Activated CD8-positive, alpha-beta memory T cell treated with anti-CD3 and anti-CD28 coated beads for 24 hours (primary cell): ENCODE results near the gene OR11G2.
"Not testable (repeated sequence)": the region's sequence is repeated elsewhere in the genome, so short reads cannot be mapped to it uniquely, and the experiment has no call there.

ENCODE experiments used
- DNase-seq: peaks from one replicate; pipeline ENCODE4 v3.0.0-alpha.2; 2020

Gene OR11G2

GRCh38 chr14:20190596-20190995 is at the start of gene OR11G2:
OR11G2 (plus strand) TSS chr14:20190896; CDS start chr14:20197438, 6,542 bp downstream.
- DNase-seq: no peak

GRCh38 chr14:20143911-20144310 is 46.8 kb upstream of the OR11G2 start:
- no peak for DNase-seq

- no peak for DNase-seq
Measured at GRCh38 chr14:20144820-20145219, 45.9 kb upstream of the OR11G2 start.

- no peak for DNase-seq
Measured at GRCh38 chr14:20164462-20164861, 26.2 kb upstream of the OR11G2 start.

- no peak for DNase-seq
Measured at GRCh38 chr14:20167091-20167490, 23.6 kb upstream of the OR11G2 start.

DNA sequence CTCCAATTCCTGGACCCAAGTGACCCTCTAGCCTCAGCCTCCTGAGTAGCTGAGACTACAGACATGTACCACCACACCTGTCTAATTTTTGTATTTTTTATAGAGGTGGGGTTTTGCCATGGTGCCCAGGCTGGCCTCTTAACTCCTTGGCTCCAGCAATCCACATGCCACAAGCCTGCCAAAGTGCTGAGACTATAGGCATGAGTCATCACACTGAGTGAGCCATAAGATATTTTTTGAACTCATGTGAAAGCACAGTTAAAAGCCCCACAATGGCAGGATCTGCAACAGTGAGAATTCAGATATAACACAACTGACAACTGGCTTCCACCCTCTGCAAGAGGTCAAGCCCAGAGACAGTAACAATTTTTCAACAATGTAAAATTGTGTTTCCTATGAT is 20.8 kb upstream of the OR11G2 start:
- DNase-seq: not testable (repeated sequence)

- DNase-seq: not testable (repeated sequence)
Measured at GRCh38 chr14:20174205-20174604, 16.5 kb upstream of the OR11G2 start.

DNA sequence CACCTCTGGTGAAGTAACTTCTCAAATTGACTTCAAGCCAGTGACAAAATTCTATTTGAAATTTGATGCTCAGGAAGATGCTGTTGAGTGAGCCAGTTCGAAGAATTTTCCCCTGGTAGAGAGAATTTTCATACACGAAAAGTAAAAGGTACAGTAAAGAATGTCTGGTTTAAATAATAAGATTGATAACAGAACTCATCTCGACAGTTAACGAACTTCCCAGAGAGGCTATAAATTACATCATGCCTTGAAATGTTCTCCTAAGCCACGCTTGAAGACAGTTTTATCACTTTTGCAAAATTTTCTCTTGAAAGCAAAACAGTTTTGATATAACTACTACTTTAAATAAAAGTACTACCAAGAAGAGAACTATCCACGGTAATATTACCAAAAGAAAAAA is 14.4 kb upstream of the OR11G2 start:
- DNase-seq: no peak

DNA sequence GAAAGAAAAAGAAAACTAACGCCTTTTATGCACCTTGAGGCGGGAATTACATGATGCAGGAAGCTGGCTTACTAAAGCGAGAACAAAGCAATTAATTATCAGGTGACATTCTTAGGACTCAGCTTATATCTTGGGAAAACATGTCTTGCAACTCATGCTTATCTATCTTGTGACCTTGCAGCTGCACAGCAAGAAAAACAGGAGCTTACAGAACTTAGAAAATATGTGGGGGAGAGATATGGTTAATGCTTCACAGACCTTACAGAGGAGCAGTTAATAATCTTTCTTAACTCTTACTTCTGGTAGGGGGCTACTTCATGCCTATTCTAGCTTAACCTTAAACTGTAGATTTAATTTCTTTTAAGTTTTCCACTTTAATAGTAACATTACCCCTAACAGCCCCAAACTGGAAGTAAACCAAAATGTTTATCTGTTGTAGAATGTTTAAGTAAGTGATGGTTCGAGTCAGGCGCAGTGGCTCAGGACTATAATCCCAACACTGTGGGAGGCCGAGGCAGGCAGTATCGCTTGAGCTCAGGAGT is 13.2 kb upstream of the OR11G2 start:
- DNase-seq: no peak

GRCh38 chr14:20179218-20179617 is 11.5 kb upstream of the OR11G2 start:
- DNase-seq: no peak

GRCh38 chr14:20179880-20180279 is 10.8 kb upstream of the OR11G2 start:
- no peak for DNase-seq

DNA sequence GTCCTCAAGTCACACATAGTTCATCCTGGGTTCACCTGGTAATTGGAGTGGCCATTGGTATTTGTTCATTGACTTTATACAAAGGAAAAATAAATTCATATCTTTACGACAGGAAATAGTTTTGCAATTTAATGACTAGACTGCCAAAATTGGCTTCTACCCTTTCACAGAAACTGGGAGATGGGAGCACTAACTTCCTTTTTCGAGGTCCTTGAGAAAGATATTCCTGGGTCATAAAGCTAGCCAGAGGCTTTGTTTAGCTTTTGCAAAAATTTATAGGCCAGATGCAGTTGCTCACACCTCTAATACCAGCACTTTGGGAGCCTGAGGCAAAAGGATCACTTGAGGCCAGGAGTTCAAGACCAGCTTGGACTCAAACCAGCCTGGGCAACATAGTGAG is 10.2 kb upstream of the OR11G2 start:
- no peak for DNase-seq

- DNase-seq: no peak
Measured at GRCh38 chr14:20184181-20184580, 6.5 kb upstream of the OR11G2 start.

- no peak for DNase-seq
Measured at GRCh38 chr14:20191396-20191795, 700 bp downstream of the OR11G2 start.

- no peak for DNase-seq
Measured at GRCh38 chr14:20194101-20194500, 3.4 kb downstream of the OR11G2 start.

GRCh38 chr14:20195170-20195569 is 4.5 kb downstream of the OR11G2 start:
- DNase-seq: not testable (repeated sequence)

DNA sequence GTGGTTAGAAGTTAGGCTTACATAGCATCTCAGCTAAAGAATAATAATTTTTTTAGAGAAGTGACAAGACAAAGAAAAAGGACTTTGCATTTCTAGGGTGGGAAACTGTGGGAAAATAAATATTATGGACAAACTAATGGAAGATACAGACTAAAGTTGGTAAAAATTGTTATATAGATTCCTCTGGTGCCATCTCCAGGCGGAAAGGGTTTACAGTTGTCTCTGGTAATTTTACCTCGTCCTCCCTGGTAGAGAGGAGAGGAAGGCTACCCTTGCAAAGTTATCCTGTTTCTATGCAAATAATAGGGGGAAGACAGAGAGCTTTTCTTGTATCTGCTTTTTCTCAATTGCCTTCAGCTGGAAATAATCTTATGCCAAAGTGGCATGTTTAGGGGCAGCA is 5.2 kb downstream of the OR11G2 start:
- no peak for DNase-seq

DNA sequence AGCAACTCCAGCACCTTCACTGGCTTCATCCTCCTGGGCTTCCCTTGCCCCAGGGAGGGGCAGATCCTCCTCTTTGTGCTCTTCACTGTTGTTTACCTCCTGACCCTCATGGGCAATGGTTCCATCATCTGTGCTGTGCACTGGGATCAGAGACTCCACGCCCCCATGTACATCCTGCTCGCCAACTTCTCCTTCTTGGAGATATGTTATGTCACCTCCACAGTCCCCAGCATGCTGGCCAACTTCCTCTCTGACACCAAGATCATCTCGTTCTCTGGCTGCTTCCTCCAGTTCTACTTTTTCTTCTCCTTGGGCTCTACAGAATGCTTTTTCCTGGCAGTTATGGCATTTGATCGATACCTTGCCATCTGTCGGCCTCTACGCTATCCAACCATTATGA is 6.8 kb downstream of the OR11G2 start:
- no peak for DNase-seq

GRCh38 chr14:20198991-20199390 is 8.3 kb downstream of the OR11G2 start:
- no peak for DNase-seq

DNA sequence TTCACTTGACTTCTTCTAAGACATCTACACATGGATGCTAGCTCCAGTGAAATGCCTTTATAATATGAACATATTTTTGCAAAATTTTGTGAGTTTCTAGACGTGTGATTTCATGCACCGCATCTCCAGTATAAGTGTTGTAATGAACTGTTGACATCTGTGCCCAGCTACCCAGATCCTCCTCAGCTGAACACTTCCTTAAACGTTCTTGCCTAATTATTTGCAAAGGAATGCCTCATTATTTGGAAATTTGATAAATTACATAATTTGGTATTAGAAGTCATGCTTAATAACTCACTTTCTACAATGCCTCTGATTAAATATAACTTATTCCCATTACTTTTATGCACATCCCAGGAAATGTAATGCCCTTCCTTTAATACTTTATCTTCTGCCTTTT is 14.0 kb downstream of the OR11G2 start:
- DNase-seq: no peak

GRCh38 chr14:20209595-20209994 is 18.9 kb downstream of the OR11G2 start:
- DNase-seq: no peak

- not testable (repeated sequence) for DNase-seq
Measured at GRCh38 chr14:20212406-20212805, 21.7 kb downstream of the OR11G2 start.

GRCh38 chr14:20215196-20215595 is 24.5 kb downstream of the OR11G2 start:
- no peak for DNase-seq

GRCh38 chr14:20219033-20219432 is 28.3 kb downstream of the OR11G2 start:
- no peak for DNase-seq

- no peak for DNase-seq
Measured at GRCh38 chr14:20223410-20223809, 32.7 kb downstream of the OR11G2 start, which contains the start of gene OR11H6. OR11H6 (plus strand) TSS chr14:20223710; CDS start chr14:20223710, 0 bp downstream.

GRCh38 chr14:20228681-20229080 is 38.0 kb downstream of the OR11G2 start, which contains the start of gene OR11H7:
OR11H7 (plus strand) TSS chr14:20228981.
- no peak for DNase-seq
